MV-4-11 (cell line): Measurements from ENCODE around the gene RXRA.

Experiments
- DNase-seq: peaks from one replicate; lab custom pipeline; 2025; lab: John Stamatoyannopoulos, UW

RXRA gene

GRCh38 chr9:134324359-134325095 lies 1.7 kb upstream of the RXRA start:
- DNase-seq = peak; percentile 70

- peak; percentile 35 for DNase-seq
These were observed 1.0 kb upstream of the RXRA start for GRCh38 chr9:134325096-134325812.

GRCh38 chr9:134326724-134327601 lies 708 bp downstream of the RXRA start:
- no peak for DNase-seq

- DNase-seq = no peak
These were observed 1.5 kb downstream of the RXRA start for GRCh38 chr9:134327671-134328231.

GRCh38 chr9:134328341-134328840 lies 2.1 kb downstream of the RXRA start:
- no peak for DNase-seq

DNA sequence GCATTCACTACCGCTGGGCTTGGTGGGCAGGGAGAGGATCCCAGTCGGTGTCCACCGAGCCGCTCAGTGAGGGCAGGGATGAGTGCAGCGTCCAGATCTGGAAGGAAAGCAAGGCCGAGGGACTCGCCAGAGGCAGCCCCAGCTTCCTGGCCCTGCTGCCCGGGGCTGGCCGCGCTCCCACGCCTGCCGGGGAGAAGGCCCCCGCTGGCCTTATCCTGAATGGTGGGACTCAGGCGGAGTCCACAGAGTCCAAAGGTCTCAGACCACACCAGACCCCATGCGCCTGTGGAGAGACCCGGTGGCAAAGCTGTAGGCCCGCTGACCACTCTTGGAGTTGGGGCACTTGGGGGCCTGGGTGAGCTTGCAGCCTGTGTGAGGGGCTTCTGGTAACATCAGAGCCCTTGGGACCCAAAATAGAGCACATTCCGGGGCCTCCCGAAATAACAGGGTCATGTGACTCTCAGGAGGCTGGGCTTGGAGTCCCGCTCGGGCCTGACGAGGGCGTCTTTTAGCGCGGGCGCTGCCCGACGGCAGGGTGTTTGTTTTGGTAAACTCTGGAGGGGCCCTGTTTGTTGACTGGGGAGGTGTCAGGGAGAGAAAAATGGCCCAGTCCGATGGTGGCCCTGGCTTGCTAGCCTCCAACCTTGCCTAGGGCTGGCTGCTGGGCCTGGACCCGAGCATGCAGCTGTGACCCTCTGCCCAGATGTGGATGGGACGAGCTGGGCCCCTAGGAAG lies 2.8 kb downstream of the RXRA start:
- DNase-seq = peak; percentile 12

DNA sequence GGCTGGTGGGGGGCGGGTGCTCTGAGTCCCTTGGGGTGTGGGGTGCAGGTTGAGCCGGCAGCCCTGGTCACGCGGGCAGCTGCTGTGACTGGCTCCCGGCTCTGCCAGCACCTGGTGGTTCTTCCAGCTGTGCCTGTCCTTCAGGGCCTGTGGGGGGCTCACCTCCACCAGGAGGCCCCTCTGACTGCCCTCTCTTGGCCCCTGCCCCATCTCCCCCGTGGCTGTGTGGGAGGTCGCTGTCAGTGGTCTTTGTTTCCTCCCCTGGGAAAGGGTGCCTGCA lies 3.3 kb downstream of the RXRA start:
- DNase-seq = no peak

GRCh38 chr9:134329886-134330285 lies 3.6 kb downstream of the RXRA start:
- DNase-seq = no peak

DNA sequence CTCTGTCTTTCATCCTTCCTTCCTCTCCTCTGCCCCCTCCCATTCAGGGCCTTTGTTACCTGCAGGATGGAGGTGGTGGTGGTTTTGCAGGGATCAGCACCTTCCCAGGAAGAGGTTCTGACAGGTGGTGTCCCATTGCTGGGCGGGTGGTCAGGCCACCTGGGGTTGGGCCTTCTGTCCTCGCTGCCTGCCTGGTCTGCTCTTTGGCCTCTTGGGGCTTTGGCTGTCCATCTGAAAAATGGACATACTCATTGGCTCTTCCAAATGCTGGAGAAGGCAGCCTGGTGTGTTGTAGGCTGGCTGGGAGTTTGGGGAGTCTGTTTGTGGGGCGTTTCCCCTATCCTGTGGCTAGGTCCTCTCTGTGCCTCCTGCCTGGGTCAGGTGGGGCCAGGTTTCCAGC lies 4.3 kb downstream of the RXRA start:
- no peak for DNase-seq

GRCh38 chr9:134331186-134332025 lies 5.2 kb downstream of the RXRA start:
- no peak for DNase-seq

DNA sequence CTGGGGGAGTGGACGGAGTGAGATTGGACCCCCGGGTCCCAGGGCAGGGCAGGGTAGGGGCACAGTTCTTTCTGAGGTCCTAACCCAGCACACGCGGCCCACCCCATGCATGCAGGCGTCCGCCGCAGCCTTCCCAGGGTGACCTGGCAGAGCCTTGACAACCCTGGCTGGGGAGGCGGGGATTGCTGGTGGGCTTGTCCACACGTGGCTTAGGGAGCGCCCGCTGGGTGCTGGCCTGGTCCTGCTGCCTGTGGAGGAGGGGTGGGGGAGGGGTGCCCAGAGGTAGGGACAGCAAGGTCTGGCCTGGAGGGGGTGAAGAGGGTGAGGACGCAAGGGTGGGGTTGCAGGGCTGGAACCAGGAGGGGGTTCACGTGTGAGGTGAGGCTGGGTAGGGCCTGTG lies 6.0 kb downstream of the RXRA start:
- no peak for DNase-seq

DNA sequence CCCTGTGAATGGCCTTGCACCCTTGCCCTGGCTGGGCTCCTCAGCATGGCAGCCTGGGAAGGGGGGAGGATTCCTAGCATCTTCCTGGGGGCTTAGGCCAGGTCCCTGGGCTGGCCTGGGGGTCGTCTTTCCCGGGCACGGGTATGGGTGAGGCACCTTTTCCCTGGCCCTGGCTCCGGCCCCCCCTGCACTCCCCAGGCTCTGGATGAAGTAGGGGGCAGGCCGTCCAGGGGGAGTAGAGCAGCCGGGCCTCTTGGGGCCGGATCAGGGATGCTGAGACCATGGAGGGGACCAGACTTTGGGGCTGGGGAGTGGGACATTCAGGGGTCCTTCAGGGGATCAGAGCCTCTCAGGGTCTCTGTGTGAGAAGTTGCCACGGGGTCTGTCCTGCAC lies 6.6 kb downstream of the RXRA start:
- DNase-seq = no peak

GRCh38 chr9:134333234-134333873 lies 7.1 kb downstream of the RXRA start:
- DNase-seq = no peak

DNA sequence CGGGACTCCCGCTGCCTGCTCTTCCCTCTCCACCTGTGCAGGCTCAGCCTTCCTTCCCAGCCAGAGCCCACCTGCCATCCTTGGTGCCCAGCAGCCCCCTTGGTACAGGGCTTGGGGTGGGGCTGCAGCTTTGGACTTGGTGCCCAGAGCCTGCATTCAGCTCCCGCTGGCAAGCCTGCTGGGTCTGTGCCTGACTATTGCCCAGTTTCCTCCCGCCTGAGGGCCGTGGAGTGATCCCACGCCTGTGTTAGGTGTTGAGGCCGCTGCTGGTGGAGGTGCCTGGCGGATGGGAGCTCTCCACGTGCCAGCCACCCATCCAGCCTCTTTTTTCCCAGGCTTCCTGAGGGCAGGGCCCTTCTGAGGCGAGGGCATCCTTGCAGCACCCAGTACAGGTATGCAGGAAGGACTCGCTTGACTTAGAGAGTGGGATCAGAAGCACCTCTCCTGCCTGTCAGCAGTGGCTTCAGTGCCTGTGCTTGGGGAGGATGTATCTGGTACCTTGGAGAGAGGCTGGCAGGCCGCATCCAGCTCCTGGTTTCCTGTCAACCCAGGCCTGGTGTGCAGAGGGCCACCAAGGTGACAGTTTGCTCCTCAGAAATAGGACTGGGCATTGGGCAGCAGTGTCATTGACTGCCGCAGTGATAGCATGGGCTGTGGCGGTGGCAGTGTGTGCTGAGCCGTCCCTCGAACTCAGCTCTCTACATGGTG lies 7.8 kb downstream of the RXRA start:
- DNase-seq = no peak

- DNase-seq = no peak
These were observed 8.8 kb downstream of the RXRA start for GRCh38 chr9:134335061-134335460.

- DNase-seq = no peak
These were observed 9.4 kb downstream of the RXRA start for GRCh38 chr9:134335486-134336220.

- DNase-seq = no peak
These were observed 10.0 kb downstream of the RXRA start for GRCh38 chr9:134336228-134336627.

GRCh38 chr9:134336924-134337323 lies 10.7 kb downstream of the RXRA start:
- DNase-seq = no peak

DNA sequence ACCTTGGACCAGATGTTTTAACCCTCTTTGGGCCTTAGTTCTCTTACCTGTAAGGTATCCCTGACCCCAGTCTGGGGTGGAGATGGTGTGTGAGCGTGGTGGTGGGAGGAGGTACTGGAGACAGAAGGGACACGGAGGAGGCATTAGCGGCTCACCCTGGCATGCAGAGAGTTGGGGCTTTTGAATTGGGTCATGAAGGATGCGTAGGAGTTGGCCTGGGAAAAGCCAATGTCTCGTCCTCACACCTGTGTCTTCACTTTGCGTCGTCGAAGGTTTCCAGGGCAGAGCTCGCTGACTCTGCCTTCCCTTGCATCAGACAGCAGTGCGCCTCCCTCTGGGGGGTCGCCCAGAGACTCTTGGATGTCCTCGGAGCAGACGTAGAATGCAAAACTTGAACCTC lies 11.2 kb downstream of the RXRA start:
- no peak for DNase-seq
